CD4-positive, alpha-beta T cell (primary cell): Measurements from ENCODE around the gene SFRP5. TPM values are rescaled to one million over a fixed set of nuclear protein-coding genes. Genes with fewer than 3 reads are reported as not detected.
A peak's percentile ranks its signal among the peaks of the same experiment; 100 is the strongest.

Experiments
- ATAC-seq: fragments of 200-7000 bp; cut with Tn5 transposase; one replicate; pipeline ENCODE4 v1.10.0; 2022; ENCODE audit warnings: mild to moderate bottlenecking; ENCODE audit not compliant: poor library complexity
- CTCF ChIA-PET: fragments of 350-600 bp; sonication (Branson Sonifier 250); formaldehyde crosslinking; loops from one replicate; lab custom pipeline; 2021; ENCODE audit warnings: antibody characterized with exemption, inconsistent platforms; lab: Charles Lee
- POLR2A ChIA-PET: fragments of 350-600 bp; sonication (Branson Sonifier 250); formaldehyde crosslinking; loops from one replicate; lab custom pipeline; 2021; ENCODE audit warnings: antibody characterized with exemption, inconsistent platforms; lab: Charles Lee
- DNase-seq, 14 experiments: peaks; one replicate each; pipeline ENCODE4 v3.0.0-alpha.2; 2013 to 2020; ENCODE audit warnings: mixed read lengths in 2 of 14
- H3K27ac ChIP-seq, 2 donors: one replicate each; pipeline versions ENCODE4 v1.5.1 to v1.7.0; 2013; ENCODE audit warnings: low read length in 2 of 2, low read depth in 1 of 2, mild to moderate bottlenecking in 1 of 2
- H3K27me3 ChIP-seq, 2 experiments: 1 replicate in 1 of 2; 2 replicates in 1 of 2; pipeline versions ENCODE4 v1.6.1 to v1.7.0; 2013; ENCODE audit warnings: low read length in 2 of 2, control low read depth in 1 of 2, mild to moderate bottlenecking in 1 of 2, moderate library complexity in 1 of 2; ENCODE audit not compliant: insufficient read depth in 2 of 2, control insufficient read depth in 1 of 2
- H3K36me3 ChIP-seq: one replicate; pipeline ENCODE4 v1.6.1; 2013; ENCODE audit warnings: low read length, control low read depth; ENCODE audit not compliant: insufficient read depth
- H3K4me1 ChIP-seq: one replicate; pipeline ENCODE4 v1.6.1; 2013; ENCODE audit warnings: low read length, control low read depth; ENCODE audit not compliant: insufficient read depth
- H3K4me3 ChIP-seq: one replicate; pipeline ENCODE4 v1.5.1; 2013; ENCODE audit warnings: mild to moderate bottlenecking, low read length, moderate library complexity
- H3K9me3 ChIP-seq, 2 experiments: 1 replicate in 1 of 2; 2 replicates in 1 of 2; pipeline versions ENCODE4 v1.6.1 to v1.7.0; 2013; ENCODE audit warnings: low read length in 2 of 2, mild to moderate bottlenecking in 2 of 2, control low read depth in 1 of 2, moderate library complexity in 1 of 2; ENCODE audit not compliant: control insufficient read depth in 1 of 2, insufficient read depth in 1 of 2
- H3K27ac Mint-ChIP-seq: one replicate; pipeline ENCODE4 v1.8.0; 2020; ENCODE audit warnings: mixed read lengths
- H3K27me3 Mint-ChIP-seq: one replicate; pipeline ENCODE4 v1.8.0; 2021; ENCODE audit warnings: mixed read lengths
- H3K36me3 Mint-ChIP-seq: one replicate; pipeline ENCODE4 v1.8.0; 2021; ENCODE audit warnings: low read depth, mixed read lengths
- H3K4me1 Mint-ChIP-seq: one replicate; pipeline ENCODE4 v1.8.0; 2021; ENCODE audit warnings: low read depth, mixed read lengths
- H3K4me3 Mint-ChIP-seq: one replicate; pipeline ENCODE4 v1.8.0; 2020; ENCODE audit warnings: mild to moderate bottlenecking, mixed read lengths
- H3K9me3 Mint-ChIP-seq: one replicate; pipeline ENCODE4 v1.8.0; 2020; ENCODE audit warnings: mixed read lengths
- intact Hi-C, 2 experiments: fragments of 100-400 bp; cut with DNase I in 1 of 2; cut with micrococcal nuclease in 1 of 2; formaldehyde crosslinking; loops; one replicate each; pipeline versions ENCODE4 v1.15.1 to v1.9.0; 2023 to 2025; cut with DNase I, micrococcal nuclease
- total RNA-seq, 174 experiments: library from RNA in 2 of 174; stranded (reverse) in 2 of 174; gene quantifications; one replicate each; pipeline ENCODE4 v1.2.3 and lab custom pipeline; 2021 to 2026
- TF ChIP-seq, protein P1 (sequence below): fragments of 200-600 bp; IDR thresholded peaks from one replicate; pipeline ENCODE4 v1.8.0; 2022; ENCODE audit warnings: antibody characterized with exemption, mild to moderate bottlenecking

Gene SFRP5
- total RNA-seq, 2 experiments from 2014 or later: not detected

GRCh38 chr10:97784200-97784810 is 12.5 kb upstream of the SFRP5 start:
- CTCF ChIA-PET: no interaction called here
- H3K9me3 ChIP-seq: no peaks in the 10 kb centered on the region
- TF ChIP-seq, protein P1, sequence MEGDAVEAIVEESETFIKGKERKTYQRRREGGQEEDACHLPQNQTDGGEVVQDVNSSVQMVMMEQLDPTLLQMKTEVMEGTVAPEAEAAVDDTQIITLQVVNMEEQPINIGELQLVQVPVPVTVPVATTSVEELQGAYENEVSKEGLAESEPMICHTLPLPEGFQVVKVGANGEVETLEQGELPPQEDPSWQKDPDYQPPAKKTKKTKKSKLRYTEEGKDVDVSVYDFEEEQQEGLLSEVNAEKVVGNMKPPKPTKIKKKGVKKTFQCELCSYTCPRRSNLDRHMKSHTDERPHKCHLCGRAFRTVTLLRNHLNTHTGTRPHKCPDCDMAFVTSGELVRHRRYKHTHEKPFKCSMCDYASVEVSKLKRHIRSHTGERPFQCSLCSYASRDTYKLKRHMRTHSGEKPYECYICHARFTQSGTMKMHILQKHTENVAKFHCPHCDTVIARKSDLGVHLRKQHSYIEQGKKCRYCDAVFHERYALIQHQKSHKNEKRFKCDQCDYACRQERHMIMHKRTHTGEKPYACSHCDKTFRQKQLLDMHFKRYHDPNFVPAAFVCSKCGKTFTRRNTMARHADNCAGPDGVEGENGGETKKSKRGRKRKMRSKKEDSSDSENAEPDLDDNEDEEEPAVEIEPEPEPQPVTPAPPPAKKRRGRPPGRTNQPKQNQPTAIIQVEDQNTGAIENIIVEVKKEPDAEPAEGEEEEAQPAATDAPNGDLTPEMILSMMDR: no peak
- intact Hi-C loops: no loop called here
- H3K27ac ChIP-seq: no peak overlapping the region
- no peaks in the 10 kb centered on the region for H3K9me3 Mint-ChIP-seq
- no peaks in the 10 kb centered on the region for H3K27me3 ChIP-seq
- no peaks in the 10 kb centered on the region for H3K27me3 Mint-ChIP-seq
- POLR2A ChIA-PET: no interaction called here
- peaks cover 30% of the 10 kb centered on the region for H3K4me1 ChIP-seq
- DNase-seq: no peak
- no peaks in the 10 kb centered on the region for H3K36me3 ChIP-seq
- H3K27ac Mint-ChIP-seq: no peak overlapping the region
- no peak for ATAC-seq
- H3K4me3 ChIP-seq: no peak overlapping the region
- no peak overlapping the region for H3K4me3 Mint-ChIP-seq
- no peaks in the 10 kb centered on the region for H3K36me3 Mint-ChIP-seq
- H3K4me1 Mint-ChIP-seq: peaks cover 36% of the 10 kb centered on the region

DNA sequence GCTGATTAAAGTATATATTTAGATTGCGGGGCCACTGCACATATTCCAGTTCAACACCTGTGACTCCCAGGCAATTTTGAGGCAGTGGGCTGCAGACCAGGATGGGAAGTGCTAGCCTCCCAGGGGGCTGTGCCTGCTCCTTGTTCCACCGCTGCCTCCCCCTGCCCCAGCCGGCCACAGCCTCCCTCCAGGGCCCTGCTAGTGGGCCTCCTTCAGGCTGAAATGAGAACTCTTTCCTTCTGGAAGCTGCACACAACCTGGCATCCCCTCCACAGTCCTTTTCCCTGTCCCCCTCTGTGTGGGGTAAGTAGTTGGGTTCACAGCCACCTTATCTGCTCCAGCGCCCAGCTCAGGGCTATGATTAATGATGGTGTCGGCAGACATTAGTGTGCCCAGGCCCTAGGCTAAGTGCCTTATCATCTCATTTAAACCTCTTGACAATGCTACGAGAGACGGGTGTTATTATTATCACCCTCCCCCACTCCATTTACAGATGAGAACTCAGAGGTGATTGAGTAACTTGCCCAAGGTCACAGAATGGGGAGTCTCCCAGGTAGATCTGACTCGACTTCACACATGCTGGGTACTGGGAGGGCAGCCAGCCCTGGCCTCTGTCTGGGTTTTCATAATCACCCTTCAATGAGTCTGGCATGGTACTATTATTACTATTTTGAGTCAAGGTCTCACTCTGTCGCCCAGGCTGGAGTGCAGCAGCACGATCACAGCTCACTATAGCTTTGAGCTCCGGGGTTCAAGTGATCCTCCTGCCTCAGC is 10.8 kb upstream of the SFRP5 start:
- peaks cover 36% of the 10 kb centered on the region for H3K4me1 Mint-ChIP-seq

DNA sequence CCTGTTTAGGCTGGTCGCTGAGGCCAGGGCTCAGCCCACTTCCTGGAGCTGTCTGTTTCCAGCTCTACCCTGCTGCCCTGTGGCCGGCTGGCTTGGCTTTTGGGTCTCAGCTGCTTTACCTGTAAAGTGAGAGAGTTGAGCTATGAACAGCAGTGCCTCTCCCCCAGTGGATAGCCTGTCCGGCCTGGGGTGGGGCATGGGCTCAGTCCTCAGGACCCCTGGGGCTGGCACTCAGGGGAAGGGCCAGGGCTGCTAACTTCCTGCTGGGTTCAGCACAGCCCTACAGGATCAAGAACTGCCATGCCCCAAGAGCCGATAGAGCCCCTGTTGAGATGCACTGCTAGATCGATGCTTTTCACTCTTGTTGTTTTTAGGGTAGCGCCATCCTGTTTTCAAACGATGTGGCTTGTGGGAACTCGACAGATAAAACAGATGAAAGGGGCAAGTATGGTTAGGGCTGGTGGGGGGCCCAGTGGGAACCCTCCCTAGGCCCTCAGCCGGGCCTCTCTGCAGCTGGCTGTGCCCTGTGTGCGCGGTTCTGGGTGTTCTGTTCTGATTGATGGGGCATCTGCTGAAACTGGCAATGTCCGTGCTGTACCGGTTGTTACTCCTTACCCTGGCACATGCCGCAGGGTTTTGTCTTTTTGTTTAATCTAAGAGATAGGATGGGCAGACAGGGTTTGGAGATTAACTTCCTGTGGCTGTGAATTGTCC is 10.0 kb upstream of the SFRP5 start:
- H3K9me3 ChIP-seq: no peaks in the 10 kb centered on the region
- no peaks in the 10 kb centered on the region for H3K36me3 ChIP-seq
- DNase-seq (peak in 11 of 14 experiments; percentile 6 to 42 (median 26)), ATAC-seq (peak; percentile 66)
- peaks cover 36% of the 10 kb centered on the region for H3K4me1 Mint-ChIP-seq
- H3K27me3 ChIP-seq: no peaks in the 10 kb centered on the region
- peak overlapping the region; percentile 75 for H3K4me3 Mint-ChIP-seq
- no peaks in the 10 kb centered on the region for H3K9me3 Mint-ChIP-seq
- H3K4me1 ChIP-seq: peaks cover 30% of the 10 kb centered on the region
- ChIA-PET POLR2A (interaction anchor here (1.1 to 1.5 kb wide), 3 partner anchors 17 to 45 kb away, joined by 3 to 8 read pairs (median 5); partner anchors contain the start of gene ZFYVE27), CTCF (no interaction called here)
- TF ChIP-seq, protein P1: no peak
- intact Hi-C loops: no loop called here
- no peaks in the 10 kb centered on the region for H3K36me3 Mint-ChIP-seq
- H3K27ac ChIP-seq: peak overlapping the region; percentile 55 to 66
- H3K4me3 ChIP-seq: peak overlapping the region; percentile 4
- H3K27me3 Mint-ChIP-seq: no peaks in the 10 kb centered on the region
- H3K27ac Mint-ChIP-seq: peak overlapping the region; percentile 84

More for the DNA sequence above, 10.8 kb upstream of the SFRP5 start:
- ATAC-seq (no peak), DNase-seq (no peak)
- TF ChIP-seq, protein P1: no peak
- intact Hi-C loops: no loop called here
- Histone ChIP-seq H3K27ac (no peak overlapping the region), H3K27me3 (no peaks in the 10 kb centered on the region), H3K36me3 (no peaks in the 10 kb centered on the region), H3K4me3 (no peak overlapping the region), H3K9me3 (no peaks in the 10 kb centered on the region), H3K4me1 (peaks cover 30% of the 10 kb centered on the region)
- H3K27ac Mint-ChIP-seq: peak overlapping the region; percentile 84
- ChIA-PET POLR2A (interaction anchor here (1.3 kb wide), 1 partner anchor 46 kb away, joined by 8 read pairs; the partner anchor contains the start of gene ZFYVE27), CTCF (no interaction called here)
- H3K27me3 Mint-ChIP-seq: no peaks in the 10 kb centered on the region
- H3K4me3 Mint-ChIP-seq: no peak overlapping the region
- no peaks in the 10 kb centered on the region for H3K9me3 Mint-ChIP-seq
- no peaks in the 10 kb centered on the region for H3K36me3 Mint-ChIP-seq
